ENCODE results near the gene CCDC149.

CCDC149 gene

DNA sequence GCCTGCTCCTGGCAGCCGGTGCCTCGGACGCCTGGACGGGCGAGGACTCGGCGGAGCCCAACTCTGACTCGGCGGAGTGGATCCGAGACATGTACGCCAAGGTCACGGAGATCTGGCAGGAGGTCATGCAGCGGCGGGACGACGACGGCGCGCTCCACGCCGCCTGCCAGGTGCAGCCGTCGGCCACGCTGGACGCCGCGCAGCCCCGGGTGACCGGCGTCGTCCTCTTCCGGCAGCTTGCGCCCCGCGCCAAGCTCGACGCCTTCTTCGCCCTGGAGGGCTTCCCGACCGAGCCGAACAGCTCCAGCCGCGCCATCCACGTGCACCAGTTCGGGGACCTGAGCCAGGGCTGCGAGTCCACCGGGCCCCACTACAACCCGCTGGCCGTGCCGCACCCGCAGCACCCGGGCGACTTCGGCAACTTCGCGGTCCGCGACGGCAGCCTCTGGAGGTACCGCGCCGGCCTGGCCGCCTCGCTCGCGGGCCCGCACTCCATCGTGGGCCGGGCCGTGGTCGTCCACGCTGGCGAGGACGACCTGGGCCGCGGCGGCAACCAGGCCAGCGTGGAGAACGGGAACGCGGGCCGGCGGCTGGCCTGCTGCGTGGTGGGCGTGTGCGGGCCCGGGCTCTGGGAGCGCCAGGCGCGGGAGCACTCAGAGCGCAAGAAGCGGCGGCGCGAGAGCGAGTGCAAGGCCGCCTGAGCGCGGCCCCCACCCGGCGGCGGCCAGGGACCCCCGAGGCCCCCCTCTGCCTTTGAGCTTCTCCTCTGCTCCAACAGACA is 113.1 kb downstream of the CCDC149 start:
- H3K36me3 Mint-ChIP-seq = no peaks in the 10 kb centered on the region
- H3K4me3 Mint-ChIP-seq = no peak overlapping the region
- H3K4me1 Mint-ChIP-seq (ENCODE audit: low read depth) = peaks cover 5% of the 10 kb centered on the region
- H3K27ac Mint-ChIP-seq = no peak overlapping the region
- no peaks in the 10 kb centered on the region for H3K9me3 Mint-ChIP-seq (ENCODE audit: low read depth)
- H3K27me3 Mint-ChIP-seq = peaks cover 38% of the 10 kb centered on the region

- H3K4me3 Mint-ChIP-seq = no peak overlapping the region
- H3K36me3 Mint-ChIP-seq = no peaks in the 10 kb centered on the region
- peaks cover 5% of the 10 kb centered on the region for H3K4me1 Mint-ChIP-seq (ENCODE audit: low read depth)
- H3K27ac Mint-ChIP-seq = no peak overlapping the region
- no peaks in the 10 kb centered on the region for H3K9me3 Mint-ChIP-seq (ENCODE audit: low read depth)
- peaks cover 36% of the 10 kb centered on the region for H3K27me3 Mint-ChIP-seq
Observed at GRCh38 chr4:24799196-24799543, 113.7 kb downstream of the CCDC149 start.

GRCh38 chr4:24798036-24798610 is 114.7 kb downstream of the CCDC149 start:
- Mint-ChIP-seq H3K27me3 (peaks cover 39% of the 10 kb centered on the region), H3K36me3 (no peaks in the 10 kb centered on the region), H3K9me3 (ENCODE audit: low read depth) (no peaks in the 10 kb centered on the region), H3K27ac (no peak overlapping the region), H3K4me1 (ENCODE audit: low read depth) (peaks cover 5% of the 10 kb centered on the region), H3K4me3 (no peak overlapping the region)

DNA sequence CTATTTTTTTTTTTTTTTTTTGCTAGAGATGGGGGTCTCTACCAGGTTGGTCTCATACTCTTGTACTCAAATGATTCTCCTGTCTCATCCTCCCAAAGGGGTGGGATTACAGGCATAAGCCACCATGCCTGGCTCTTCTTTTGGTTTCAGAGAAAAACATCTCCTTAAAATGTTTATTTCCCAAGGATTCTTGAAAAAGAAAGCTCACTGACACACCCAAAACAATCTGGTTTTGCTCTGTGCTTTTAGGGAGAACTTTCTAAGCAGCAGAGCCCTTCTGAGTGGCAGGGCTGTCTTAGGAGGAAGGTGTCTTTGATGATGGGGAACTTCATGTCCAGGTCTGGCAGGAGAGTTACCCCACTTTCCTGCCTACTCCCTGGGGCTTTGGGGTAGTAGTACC is 116.2 kb downstream of the CCDC149 start:
- Mint-ChIP-seq H3K4me1 (ENCODE audit: low read depth) (peaks cover 5% of the 10 kb centered on the region), H3K4me3 (no peak overlapping the region), H3K9me3 (ENCODE audit: low read depth) (no peaks in the 10 kb centered on the region), H3K27ac (no peak overlapping the region), H3K27me3 (peaks cover 28% of the 10 kb centered on the region), H3K36me3 (no peaks in the 10 kb centered on the region)

DNA sequence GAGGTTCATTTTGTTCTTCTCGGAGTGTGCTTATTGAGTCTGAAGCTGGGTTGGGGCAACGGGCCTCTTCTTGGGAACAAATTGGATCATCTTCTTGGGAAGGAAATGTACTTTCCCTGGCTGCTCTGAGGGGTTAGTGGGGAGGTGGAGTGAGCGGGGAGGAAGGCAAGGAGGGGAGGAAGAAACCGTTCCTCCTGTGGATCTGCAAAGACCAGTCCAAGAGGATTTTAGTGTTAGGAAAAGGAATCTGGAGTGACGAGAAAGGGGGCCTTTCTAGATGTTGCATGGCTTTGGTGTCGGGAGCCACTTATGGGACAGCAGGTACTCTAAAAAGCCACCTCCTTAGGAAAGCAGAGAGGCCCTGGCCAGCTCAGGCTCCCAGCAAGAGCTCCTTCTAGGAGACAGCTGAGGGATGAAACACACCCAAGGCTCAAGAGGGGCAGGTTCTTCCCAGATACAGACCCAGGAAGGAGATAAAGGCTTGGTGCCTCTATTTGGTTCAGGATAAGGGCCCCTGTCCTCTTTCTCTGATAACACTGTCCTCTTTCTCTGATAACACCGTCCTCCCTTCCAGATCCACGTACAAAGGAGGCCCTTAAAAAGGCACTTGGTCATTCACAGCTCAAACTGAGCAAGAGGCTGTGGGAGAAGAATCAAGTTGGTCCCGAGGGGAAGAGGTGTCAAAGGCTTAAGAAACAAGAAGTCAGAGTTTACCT is 117.0 kb downstream of the CCDC149 start:
- peaks cover 24% of the 10 kb centered on the region for H3K27me3 Mint-ChIP-seq
- peaks cover 5% of the 10 kb centered on the region for H3K4me1 Mint-ChIP-seq (ENCODE audit: low read depth)
- no peak overlapping the region for H3K27ac Mint-ChIP-seq
- H3K4me3 Mint-ChIP-seq = no peak overlapping the region
- H3K9me3 Mint-ChIP-seq (ENCODE audit: low read depth) = no peaks in the 10 kb centered on the region
- H3K36me3 Mint-ChIP-seq = no peaks in the 10 kb centered on the region

DNA sequence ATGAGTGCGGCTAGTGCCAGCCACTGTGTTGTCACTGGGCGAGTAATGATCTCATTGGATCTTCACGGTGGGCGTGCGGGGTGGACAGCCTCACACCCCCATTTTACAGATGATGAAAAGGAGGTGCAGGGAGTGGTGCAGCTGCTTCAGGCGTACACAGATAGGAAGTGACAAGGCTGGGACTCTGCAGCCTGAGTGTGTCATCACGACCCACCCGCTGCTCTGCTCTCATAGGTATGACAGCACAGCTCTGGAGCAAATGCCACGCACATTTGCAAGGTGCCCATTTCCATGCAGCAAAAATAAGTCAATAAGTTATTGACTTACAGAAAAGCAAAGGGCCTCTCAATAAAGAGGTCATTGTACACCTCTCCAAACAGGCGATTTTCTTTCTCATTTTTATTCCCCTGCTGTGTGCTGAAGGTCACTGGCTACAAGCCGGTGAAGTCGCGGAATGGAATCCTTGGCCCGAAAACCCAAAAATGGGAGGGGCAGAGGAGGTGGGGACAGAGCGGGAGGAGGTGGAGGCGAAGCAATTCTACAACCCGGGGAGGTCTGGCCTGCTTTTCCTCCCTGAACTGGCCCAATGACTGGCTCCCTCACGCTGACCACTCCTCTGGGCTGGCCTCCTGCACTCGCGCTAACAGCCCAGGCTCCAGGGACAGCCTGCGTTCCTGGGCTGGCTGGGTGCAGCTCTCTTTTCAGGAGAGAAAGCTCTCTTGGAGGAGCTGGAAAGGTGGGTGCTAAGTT is 117.8 kb downstream of the CCDC149 start, which contains the start of gene SOD3:
SOD3 (plus strand) TSS at position 658 of the 750 bp plus-strand sequence. CDS start 3,949 bp downstream, outside the sequence.
- no peaks in the 10 kb centered on the region for H3K9me3 Mint-ChIP-seq (ENCODE audit: low read depth)
- H3K4me3 Mint-ChIP-seq = no peak within 1 kb of the TSS
- H3K27me3 Mint-ChIP-seq = peaks cover 22% of the 10 kb centered on the region
- no peaks in the 10 kb centered on the region for H3K4me1 Mint-ChIP-seq (ENCODE audit: low read depth)
- H3K36me3 Mint-ChIP-seq = no peaks in the 10 kb centered on the region
- H3K27ac Mint-ChIP-seq = no peak within 1 kb of the TSS

GRCh38 chr4:24794480-24794879 is 118.4 kb downstream of the CCDC149 start:
- H3K9me3 Mint-ChIP-seq (ENCODE audit: low read depth) = no peaks in the 10 kb centered on the region
- no peaks in the 10 kb centered on the region for H3K4me1 Mint-ChIP-seq (ENCODE audit: low read depth)
- H3K4me3 Mint-ChIP-seq = no peak overlapping the region
- peaks cover 22% of the 10 kb centered on the region for H3K27me3 Mint-ChIP-seq
- no peaks in the 10 kb centered on the region for H3K36me3 Mint-ChIP-seq
- no peak overlapping the region for H3K27ac Mint-ChIP-seq

- Mint-ChIP-seq H3K9me3 (ENCODE audit: low read depth) (no peaks in the 10 kb centered on the region), H3K4me1 (ENCODE audit: low read depth) (no peaks in the 10 kb centered on the region), H3K36me3 (no peaks in the 10 kb centered on the region), H3K27ac (no peak overlapping the region), H3K27me3 (peaks cover 24% of the 10 kb centered on the region), H3K4me3 (no peak overlapping the region)
Observed at GRCh38 chr4:24794051-24794450, 118.8 kb downstream of the CCDC149 start.

GRCh38 chr4:24793219-24794005 is 119.4 kb downstream of the CCDC149 start:
- no peaks in the 10 kb centered on the region for H3K9me3 Mint-ChIP-seq (ENCODE audit: low read depth)
- no peak overlapping the region for H3K27ac Mint-ChIP-seq
- peaks cover 17% of the 10 kb centered on the region for H3K27me3 Mint-ChIP-seq
- H3K4me3 Mint-ChIP-seq = no peak overlapping the region
- no peaks in the 10 kb centered on the region for H3K4me1 Mint-ChIP-seq (ENCODE audit: low read depth)
- no peaks in the 10 kb centered on the region for H3K36me3 Mint-ChIP-seq

- Mint-ChIP-seq H3K4me1 (ENCODE audit: low read depth) (no peaks in the 10 kb centered on the region), H3K4me3 (no peak overlapping the region), H3K27ac (no peak overlapping the region), H3K9me3 (ENCODE audit: low read depth) (no peaks in the 10 kb centered on the region), H3K27me3 (peaks cover 15% of the 10 kb centered on the region), H3K36me3 (no peaks in the 10 kb centered on the region)
Observed at GRCh38 chr4:24792552-24792951, 120.3 kb downstream of the CCDC149 start.

DNA sequence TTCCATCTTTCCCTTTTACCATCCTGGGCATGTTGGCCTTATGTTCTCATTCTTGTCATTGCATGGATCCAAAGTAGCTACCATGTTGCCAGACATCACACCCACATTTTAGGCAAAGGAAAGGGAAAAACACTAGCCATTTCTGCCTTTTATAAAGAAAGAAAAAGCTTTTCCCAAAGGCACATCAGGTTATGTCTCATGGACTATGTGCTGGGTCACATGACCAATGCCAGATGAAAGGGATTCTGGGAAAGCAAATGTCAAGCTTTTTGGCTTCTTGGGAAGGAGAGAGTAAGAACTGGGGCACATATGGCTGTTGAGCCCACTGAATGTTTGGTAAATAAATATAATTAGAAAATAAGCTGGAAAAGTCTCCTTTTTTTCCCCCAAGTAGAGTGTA is 121.8 kb downstream of the CCDC149 start:
- Mint-ChIP-seq H3K27me3 (peaks cover 12% of the 10 kb centered on the region), H3K9me3 (ENCODE audit: low read depth) (peaks cover 5% of the 10 kb centered on the region), H3K4me3 (no peak overlapping the region), H3K36me3 (no peaks in the 10 kb centered on the region), H3K27ac (no peak overlapping the region), H3K4me1 (ENCODE audit: low read depth) (no peaks in the 10 kb centered on the region)

GRCh38 chr4:24783506-24783905 is 129.3 kb downstream of the CCDC149 start:
- Mint-ChIP-seq H3K27me3 (peaks cover 4% of the 10 kb centered on the region), H3K9me3 (ENCODE audit: low read depth) (peaks cover 5% of the 10 kb centered on the region), H3K36me3 (no peaks in the 10 kb centered on the region), H3K4me1 (ENCODE audit: low read depth) (no peaks in the 10 kb centered on the region), H3K4me3 (no peak overlapping the region), H3K27ac (no peak overlapping the region)

GRCh38 chr4:24781999-24782745 is 130.7 kb downstream of the CCDC149 start:
- Mint-ChIP-seq H3K9me3 (ENCODE audit: low read depth) (peaks cover 3% of the 10 kb centered on the region), H3K36me3 (no peaks in the 10 kb centered on the region), H3K4me3 (no peak overlapping the region), H3K27me3 (peaks cover 4% of the 10 kb centered on the region), H3K27ac (no peak overlapping the region), H3K4me1 (ENCODE audit: low read depth) (no peaks in the 10 kb centered on the region)
